Tibial artery (tissue), 4 donors: Measurements from ENCODE around the gene ATF6B.
A peak's percentile ranks its signal among the peaks of the same experiment; 100 is the strongest.

ENCODE experiments used
- DNase-seq, 2 donors: peaks; one replicate each; pipeline ENCODE4 v3.0.0-alpha.2; 2019
- H3K27ac ChIP-seq, 2 donors: fragments of 200-600 bp; sonication (generic) in 1 of 2; 1 replicate in 1 of 2; 2 replicates in 1 of 2; pipeline ENCODE4 v1.5.1; 2018 to 2019; ENCODE audit warnings: mild to moderate bottlenecking in 1 of 2
- H3K27me3 ChIP-seq, 2 donors: fragments of 200-600 bp; sonication (generic) in 1 of 2; one replicate each; pipeline versions ENCODE4 v1.5.1 to v1.6.0; 2016 to 2019
- H3K36me3 ChIP-seq, 3 donors: fragments of 200-600 bp; sonication (generic) in 2 of 3; one replicate each; pipeline ENCODE4 v1.5.1; 2016 to 2019; ENCODE audit warnings: mild to moderate bottlenecking in 2 of 3
- H3K4me1 ChIP-seq, 4 donors: fragments of 200-600 bp; sonication (generic) in 2 of 4; 1 replicate in 3 of 4; 2 replicates in 1 of 4; pipeline ENCODE4 v1.5.1; 2016 to 2019
- H3K4me3 ChIP-seq, 2 donors: fragments of 200-600 bp; sonication (generic) in 1 of 2; 1 replicate in 1 of 2; 2 replicates in 1 of 2; pipeline ENCODE4 v1.5.1; 2018 to 2019; ENCODE audit warnings: mild to moderate bottlenecking in 2 of 2
- H3K9me3 ChIP-seq, 3 donors: fragments of 200-600 bp; sonication (generic) in 1 of 3; one replicate each; pipeline ENCODE4 v1.5.1; 2016 to 2019
- CTCF ChIP-seq, 2 experiments: fragments of 200-600 bp in 1 of 2; fragments of 450-650 bp in 1 of 2; IDR thresholded peaks; one replicate each; pipeline ENCODE4 v1.5.1; 2017 to 2019; ENCODE audit warnings: antibody characterized with exemption in 2 of 2, mild to moderate bottlenecking in 1 of 2, moderate library complexity in 1 of 2
- intact Hi-C: fragments of 100-400 bp; cut with DNase I; formaldehyde crosslinking; loops from one replicate; pipeline ENCODE4 v1.15.0; 2023; ENCODE audit warnings: low total_unique reads

Gene ATF6B

GRCh38 chr6:32112431-32112980 lies 15.5 kb downstream of the ATF6B start:
- no peak for DNase-seq
- no peak for TF ChIP-seq CTCF (IDR thresholded peaks at IDR 0.05)
- peaks cover 0 to 72% (median 49%) of the 10 kb centered on the region in 4 donors for H3K4me1 ChIP-seq
- H3K36me3 ChIP-seq = peaks cover 8 to 30% (median 20%) of the 10 kb centered on the region in 3 donors
- H3K27ac ChIP-seq = peak overlapping the region; percentile 75 to 81
- H3K9me3 ChIP-seq = no peaks in the 10 kb centered on the region
- intact Hi-C loops = no loop called here
- no peaks in the 10 kb centered on the region for H3K27me3 ChIP-seq
- no peak overlapping the region for H3K4me3 ChIP-seq

GRCh38 chr6:32111424-32112066 lies 16.5 kb downstream of the ATF6B start:
- H3K27ac ChIP-seq = peak overlapping the region; percentile 75 to 81
- H3K36me3 ChIP-seq = peaks cover 0 to 21% (median 10%) of the 10 kb centered on the region in 3 donors
- peaks cover 0 to 81% (median 57%) of the 10 kb centered on the region in 4 donors for H3K4me1 ChIP-seq
- TF ChIP-seq CTCF (IDR thresholded peaks at IDR 0.05) = no peak
- intact Hi-C loops = loop anchor here (2.0 kb wide), 1 partner anchor 19 kb away; no protein-coding TSS in a partner anchor
- H3K9me3 ChIP-seq = no peaks in the 10 kb centered on the region
- no peaks in the 10 kb centered on the region for H3K27me3 ChIP-seq
- no peak overlapping the region for H3K4me3 ChIP-seq
- peak in 1 of 2 donors; percentile 67 for DNase-seq

- Histone ChIP-seq H3K4me3 (no peak overlapping the region), H3K9me3 (no peaks in the 10 kb centered on the region), H3K27ac (peak overlapping the region; percentile 75 to 81), H3K36me3 (peaks cover 0 to 12% (median 3%) of the 10 kb centered on the region in 3 donors), H3K4me1 (peaks cover 0 to 88% (median 62%) of the 10 kb centered on the region in 4 donors), H3K27me3 (no peaks in the 10 kb centered on the region)
- intact Hi-C loops = loop anchor here (2.0 kb wide), 1 partner anchor 18 kb away; no protein-coding TSS in a partner anchor
- peak in 1 of 2 donors; percentile 70 for DNase-seq
- TF ChIP-seq CTCF (IDR thresholded peaks at IDR 0.05) = no peak
These were observed 17.4 kb downstream of the ATF6B start for GRCh38 chr6:32110632-32111031.

GRCh38 chr6:32109765-32110160 lies 18.3 kb downstream of the ATF6B start:
- no peak overlapping the region for H3K4me3 ChIP-seq
- H3K36me3 ChIP-seq = peaks cover 0 to 3% (median 0%) of the 10 kb centered on the region in 3 donors
- H3K27me3 ChIP-seq = no peaks in the 10 kb centered on the region
- H3K27ac ChIP-seq = peak overlapping the region; percentile 75 to 81
- peaks cover 0 to 88% (median 62%) of the 10 kb centered on the region in 4 donors for H3K4me1 ChIP-seq
- no peaks in the 10 kb centered on the region for H3K9me3 ChIP-seq
- no peak for DNase-seq
- TF ChIP-seq CTCF (IDR thresholded peaks at IDR 0.05) = no peak
- intact Hi-C loops = loop anchor here (2.0 kb wide), 1 partner anchor 17 kb away; no protein-coding TSS in a partner anchor

GRCh38 chr6:32109114-32109764 lies 18.8 kb downstream of the ATF6B start, which contains the start of gene TNXB:
TNXB (minus strand) TSS chr6:32109338; CDS start chr6:32098198, 11,140 bp downstream.
- intact Hi-C loops = no loop called here
- no peaks in the 10 kb centered on the region for H3K27me3 ChIP-seq
- no peaks in the 10 kb centered on the region for H3K9me3 ChIP-seq
- peak within 1 kb of the TSS; percentile 40 to 47 for H3K4me3 ChIP-seq
- H3K4me1 ChIP-seq = peaks cover 0 to 83% (median 60%) of the 10 kb centered on the region in 4 donors
- peak within 1 kb of the TSS; percentile 75 to 81 for H3K27ac ChIP-seq
- no peaks in the 10 kb centered on the region for H3K36me3 ChIP-seq
- TF ChIP-seq CTCF (IDR thresholded peaks at IDR 0.05) = no peak
- DNase-seq = peak in 1 of 2 donors; percentile 70
